ENCODE results near the gene SLIT3.

The SLIT3 gene

GRCh38 chr5:168877132-168877892 is 423.6 kb downstream of the SLIT3 start:
- no peak for DNase-seq

GRCh38 chr5:168876419-168876818 is 424.5 kb downstream of the SLIT3 start:
- DNase-seq: no peak

GRCh38 chr5:168875832-168876231 is 425.1 kb downstream of the SLIT3 start:
- no peak for DNase-seq

- peak in 1 of 2 experiments; percentile 35 for DNase-seq
Observed at GRCh38 chr5:168874713-168875380, 426.1 kb downstream of the SLIT3 start.

- no peak for DNase-seq
Observed at GRCh38 chr5:168872246-168872645, 428.7 kb downstream of the SLIT3 start.

- no peak for DNase-seq
Observed at GRCh38 chr5:168870910-168871309, 430.0 kb downstream of the SLIT3 start.

- no peak for DNase-seq
Observed at GRCh38 chr5:168869615-168870227, 431.2 kb downstream of the SLIT3 start.

GRCh38 chr5:168867241-168867640 is 433.7 kb downstream of the SLIT3 start:
- DNase-seq: no peak

- DNase-seq: no peak
Observed at GRCh38 chr5:168865968-168866367, 435.0 kb downstream of the SLIT3 start.

GRCh38 chr5:168863021-168863420 is 437.9 kb downstream of the SLIT3 start:
- DNase-seq: no peak

GRCh38 chr5:168860503-168860902 is 440.4 kb downstream of the SLIT3 start:
- no peak for DNase-seq

GRCh38 chr5:168860081-168860480 is 440.9 kb downstream of the SLIT3 start:
- DNase-seq: no peak

GRCh38 chr5:168859471-168859870 is 441.5 kb downstream of the SLIT3 start:
- no peak for DNase-seq

GRCh38 chr5:168858994-168859393 is 441.9 kb downstream of the SLIT3 start:
- no peak for DNase-seq

- DNase-seq: no peak
Observed at GRCh38 chr5:168858371-168858770, 442.6 kb downstream of the SLIT3 start.

- no peak for DNase-seq
Observed at GRCh38 chr5:168853972-168854371, 447.0 kb downstream of the SLIT3 start.

GRCh38 chr5:168852329-168852728 is 448.6 kb downstream of the SLIT3 start:
- DNase-seq: no peak

- no peak for DNase-seq
Observed at GRCh38 chr5:168851902-168852321, 449.0 kb downstream of the SLIT3 start.

GRCh38 chr5:168850683-168851082 is 450.3 kb downstream of the SLIT3 start:
- DNase-seq: no peak

GRCh38 chr5:168848569-168848968 is 452.4 kb downstream of the SLIT3 start:
- no peak for DNase-seq

GRCh38 chr5:168847511-168848073 is 453.3 kb downstream of the SLIT3 start:
- DNase-seq: no peak

- DNase-seq: no peak
Observed at GRCh38 chr5:168844922-168845296, 456.0 kb downstream of the SLIT3 start.

GRCh38 chr5:168844016-168844921 is 456.7 kb downstream of the SLIT3 start:
- DNase-seq: no peak
